Kidney (tissue), 22 donors: ENCODE measurements around the gene OR51V1. TPM values are rescaled to one million over a fixed set of nuclear protein-coding genes. Genes with fewer than 3 reads are reported as not detected.
"Not testable (repeated sequence)": the region's sequence is repeated elsewhere in the genome, so short reads cannot be mapped to it uniquely, and the experiment has no call there.

Source experiments
- DNase-seq, 5 donors: peaks; one replicate each; pipeline ENCODE4 v3.0.0-alpha.2; 2013 to 2020
- FAIRE-seq: peaks from 2 replicates; lab custom pipeline; 2012; peaks lifted over from hg19 to GRCh38; lab: Jason Lieb, UNC
- H3K27ac ChIP-seq, 2 donors: one replicate each; pipeline ENCODE4 v1.7.0; 2013; ENCODE audit warnings: low read depth in 2 of 2, low read length in 2 of 2, inconsistent platforms in 1 of 2
- H3K27me3 ChIP-seq: one replicate; pipeline ENCODE4 v1.7.1; 2013; ENCODE audit warnings: low read length, inconsistent platforms; ENCODE audit not compliant: control insufficient read depth, insufficient read depth
- H3K36me3 ChIP-seq, 3 donors: one replicate each; pipeline versions ENCODE4 v1.7.0 to v1.7.1; 2013; ENCODE audit warnings: low read length in 3 of 3, control low read depth in 1 of 3, inconsistent platforms in 1 of 3; ENCODE audit not compliant: insufficient read depth in 3 of 3, control insufficient read depth in 2 of 3
- H3K4me1 ChIP-seq, 3 donors: one replicate each; pipeline versions ENCODE4 v1.7.0 to v1.7.1; 2013; ENCODE audit warnings: low read length in 3 of 3, inconsistent platforms in 1 of 3, low read depth in 1 of 3; ENCODE audit not compliant: control insufficient read depth in 2 of 3, insufficient read depth in 2 of 3
- H3K4me3 ChIP-seq, 3 donors: one replicate each; pipeline versions ENCODE4 v1.7.0 to v1.8.1; 2013; ENCODE audit warnings: low read length in 3 of 3, control low read depth in 1 of 3, inconsistent platforms in 1 of 3
- H3K9ac ChIP-seq, 3 donors: one replicate each; pipeline versions ENCODE4 v1.7.0 to v1.7.1; 2013; ENCODE audit warnings: low read length in 3 of 3, control low read depth in 1 of 3, inconsistent platforms in 1 of 3
- H3K9me3 ChIP-seq, 3 donors: one replicate each; pipeline versions ENCODE4 v1.7.0 to v1.7.1; 2013; ENCODE audit warnings: low read length in 3 of 3, control low read depth in 1 of 3, inconsistent platforms in 1 of 3; ENCODE audit not compliant: control insufficient read depth in 2 of 3, insufficient read depth in 1 of 3
- CTCF ChIP-seq: IDR thresholded peaks from 3 replicates; pipeline ENCODE4 v1.5.1; 2012; ENCODE audit warnings: mild to moderate bottlenecking, moderate library complexity, borderline replicate concordance; ENCODE audit not compliant: insufficient read depth; ENCODE audit errors: extremely low read depth
- intact Hi-C: fragments of 100-400 bp; cut with DNase I; formaldehyde crosslinking; loops from one replicate; pipeline ENCODE4 v1.11.1; 2022
- long read RNA-seq, 10 donors: library from polyadenylated mRNA in 1 of 10; unstranded in 1 of 10; transcript quantifications; one replicate each; pipeline ENCODE4 v2.0.0 and lab custom pipeline, GENCODE V29; 2021 to 2026
- polyA plus RNA-seq: library from polyadenylated mRNA; stranded (reverse); fragments of 350-450 nt; fragmentation: Illumina TruSeq; extraction: RNeasy Lipid Tissue Mini Kit (QIAGEN cat#74804); gene quantifications from one replicate; pipeline ENCODE4 v1.2.3, GENCODE V29; 2014; ENCODE audit warnings: low read depth, low replicate concordance; ENCODE audit not compliant: insufficient read depth
- total RNA-seq: library from RNA; stranded (reverse); fragmentation: NEBNext Ultra II Directional; extraction: Animal tissue kit (Norgen Biotek cat#: 25700); gene quantifications from one replicate; pipeline ENCODE4 v1.2.1, GENCODE V29; 2021
- donor health status: control.
- donor health status: control.
- donor health status: control.
- donor health status: control.
- donor health status: control.
- donor health status: DM: yes; HTN: yes; CAD: no.
- donor health status: Normal renal cell carcinoma (clear cell type).

The OR51V1 gene
- total RNA-seq, result not detected
- not detected for polyA plus RNA-seq
- long read RNA-seq, donor 1, result 0 reads
- long read RNA-seq, donor 2, result 0 reads
- long read RNA-seq, donor 3, result 0 reads
- long read RNA-seq, donor 4, result 0 reads
- long read RNA-seq, donor 5, result 0 reads
- long read RNA-seq, donor 6, result 0 reads
- long read RNA-seq, donor 7, result 0 reads
- long read RNA-seq, donor 8, result 0 reads
- long read RNA-seq, donor 9, partial matches to known transcripts, result 0 of 1 reads
- long read RNA-seq, donor 9, other reads (novel, unspliced or antisense), result 0 of 1 reads
- long read RNA-seq, donor 10, result 0 reads

DNA sequence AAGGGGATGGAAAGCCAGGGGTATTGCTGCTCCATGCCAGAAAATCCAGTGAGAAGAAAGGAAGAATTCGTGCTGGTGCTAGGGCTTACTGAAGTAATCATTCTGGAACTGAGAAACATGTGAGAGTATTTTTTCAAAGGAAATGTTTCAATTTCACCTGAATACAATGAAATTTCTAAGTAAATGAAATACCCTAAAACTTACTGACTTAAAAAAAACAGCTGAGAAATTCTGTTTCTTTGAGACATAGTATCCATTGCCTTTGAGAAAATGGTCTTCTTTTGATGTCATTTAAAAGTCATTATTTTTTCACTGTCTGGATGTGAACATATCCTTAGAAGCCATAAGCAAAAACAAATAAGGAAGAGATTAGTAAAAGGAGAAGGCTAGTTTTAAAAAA lies at the start of gene OR51V1:
Gene OR51V1, minus strand, starts transcription at position 101 of the 400 bp plus-strand sequence. Its CDS starts 0 bp downstream, at position 101.
- TF ChIP-seq CTCF, result no peak

GRCh38 chr11:5249807-5250396 lies 49.4 kb upstream of the OR51V1 start, which contains the start of gene HBG1:
Gene HBG1 (minus strand): TSS chr11:5249857. CDS start chr11:5249804, 53 bp downstream.
- H3K36me3 ChIP-seq, FAIRE-seq, H3K4me1 ChIP-seq, H3K27me3 ChIP-seq, H3K27ac ChIP-seq, intact Hi-C loops, H3K9ac ChIP-seq, H3K9me3 ChIP-seq, H3K4me3 ChIP-seq, DNase-seq: not testable (repeated sequence)

More for the DNA sequence above, at the start of gene OR51V1:
- H3K27ac ChIP-seq, result no peak within 1 kb of the TSS
- H3K9me3 ChIP-seq, result no peaks in the 10 kb centered on the region
- H3K9ac ChIP-seq, result no peak within 1 kb of the TSS
- no peaks in the 10 kb centered on the region for H3K27me3 ChIP-seq
- DNase-seq (no peak), FAIRE-seq (no peak)
- no peaks in the 10 kb centered on the region for H3K36me3 ChIP-seq
- H3K4me3 ChIP-seq, result no peak within 1 kb of the TSS
- intact Hi-C loops, result no loop called here
- H3K4me1 ChIP-seq, result no peaks in the 10 kb centered on the region

GRCh38 chr11:5248498-5248897 lies 48.0 kb upstream of the OR51V1 start:
- DNase-seq, intact Hi-C loops, H3K36me3 ChIP-seq, H3K27ac ChIP-seq, H3K9me3 ChIP-seq, H3K9ac ChIP-seq, H3K27me3 ChIP-seq, FAIRE-seq, H3K4me1 ChIP-seq, H3K4me3 ChIP-seq: not testable (repeated sequence)

DNA sequence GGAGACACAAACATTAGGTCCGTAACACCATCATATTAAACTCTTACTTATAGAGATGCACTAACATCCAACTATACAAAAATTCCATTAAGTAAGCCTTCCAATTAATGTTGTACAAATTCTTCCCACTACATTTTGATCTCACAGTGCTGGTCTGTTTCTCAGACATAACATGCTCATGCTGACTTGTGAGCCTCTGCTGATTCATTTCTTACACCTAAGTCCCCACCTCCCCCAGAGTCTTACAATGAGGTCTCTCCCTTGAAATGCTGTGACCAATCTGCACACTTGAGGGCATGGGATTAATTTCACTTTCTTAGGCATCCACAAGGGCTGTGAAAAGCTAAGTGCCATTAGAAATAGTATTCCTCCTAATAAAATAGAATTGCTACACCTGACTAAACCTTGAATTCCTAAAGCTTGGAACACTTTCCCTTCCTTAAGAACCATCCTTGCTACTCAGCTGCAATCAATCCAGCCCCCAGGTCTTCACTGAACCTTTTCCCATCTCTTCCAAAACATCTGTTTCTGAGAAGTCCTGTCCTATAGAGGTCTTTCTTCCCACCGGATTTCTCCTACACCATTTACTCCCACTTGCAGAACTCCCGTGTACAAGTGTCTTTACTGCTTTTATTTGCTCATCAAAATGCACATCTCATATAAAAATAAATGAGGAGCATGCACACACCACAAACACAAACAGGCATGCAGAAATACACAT lies 47.1 kb upstream of the OR51V1 start:
- TF ChIP-seq CTCF, result no peak
- H3K9me3 ChIP-seq, result no peaks in the 10 kb centered on the region
- H3K4me3 ChIP-seq, result no peak overlapping the region
- no peak overlapping the region for H3K9ac ChIP-seq
- FAIRE-seq (no peak), DNase-seq (no peak)
- intact Hi-C loops, result no loop called here
- H3K27me3 ChIP-seq, result no peaks in the 10 kb centered on the region
- no peaks in the 10 kb centered on the region for H3K36me3 ChIP-seq
- no peak overlapping the region for H3K27ac ChIP-seq
- no peaks in the 10 kb centered on the region for H3K4me1 ChIP-seq
